Spleen (tissue), 11 donors: ENCODE results near the gene GAPVD1. TPM values are rescaled to one million over a fixed set of nuclear protein-coding genes. Genes with fewer than 3 reads are reported as not detected.

ENCODE experiments used
- DNase-seq: peaks from one replicate; pipeline ENCODE4 v3.0.0-alpha.2; 2020
- H3K27ac ChIP-seq, 8 donors: fragments of 200-600 bp; sonication (generic) in 7 of 8; 1 replicate in 4 of 8; 2 replicates in 4 of 8; pipeline versions ENCODE4 v1.5.0 to v1.8.0; 2016 to 2021; ENCODE audit warnings: inconsistent platforms in 4 of 8, mild to moderate bottlenecking in 4 of 8, moderate library complexity in 1 of 8
- H3K27me3 ChIP-seq, 7 donors: fragments of 200-600 bp; sonication (generic) in 6 of 7; replicated peaks in 1 of 7; 1 replicate in 4 of 7; 2 replicates in 3 of 7; pipeline versions ENCODE4 v1.5.0 to v1.8.0; 2016 to 2021; ENCODE audit warnings: inconsistent platforms in 3 of 7, mild to moderate bottlenecking in 1 of 7
- H3K36me3 ChIP-seq, 6 donors: fragments of 200-600 bp; sonication (generic) in 5 of 6; 1 replicate in 4 of 6; 2 replicates in 2 of 6; pipeline versions ENCODE4 v1.5.0 to v1.8.0; 2016 to 2021; ENCODE audit warnings: inconsistent platforms in 2 of 6
- H3K4me1 ChIP-seq, 6 donors: fragments of 200-600 bp; sonication (generic) in 5 of 6; 1 replicate in 3 of 6; 2 replicates in 3 of 6; pipeline versions ENCODE4 v1.5.0 to v1.8.0; 2016 to 2021; ENCODE audit warnings: inconsistent platforms in 3 of 6
- H3K4me3 ChIP-seq, 8 donors: fragments of 200-600 bp; sonication (generic) in 7 of 8; 1 replicate in 4 of 8; 2 replicates in 4 of 8; pipeline versions ENCODE4 v1.5.0 to v1.8.0; 2016 to 2021; ENCODE audit warnings: inconsistent platforms in 4 of 8, mild to moderate bottlenecking in 4 of 8, moderate library complexity in 2 of 8
- H3K9me3 ChIP-seq, 8 donors: fragments of 200-600 bp; sonication (generic) in 7 of 8; 1 replicate in 4 of 8; 2 replicates in 4 of 8; pipeline versions ENCODE4 v1.5.0 to v1.8.0; 2016 to 2021; ENCODE audit warnings: inconsistent platforms in 4 of 8
- POLR2A ChIP-seq, 3 donors: fragments of 450-650 bp; IDR thresholded peaks; one replicate each; pipeline ENCODE4 v1.5.1; 2017; ENCODE audit warnings: antibody characterized with exemption in 3 of 3, mild to moderate bottlenecking in 1 of 3
- POLR2AphosphoS5 ChIP-seq, 3 donors: sonication (generic); formaldehyde crosslinking; IDR thresholded peaks; one replicate each; pipeline ENCODE4 v1.5.1; 2017; ENCODE audit warnings: antibody characterized with exemption in 3 of 3
- WGBS, 5 donors: extraction: QIAGEN DNeasy Blood & Tissue Kit in 3 of 5; methylation state at CpG; one replicate each; pipeline versions ENCODE4 v1.1.5 to v1.1.7; 2013 to 2018; 5-methylcytosine and 5-hydroxymethylcytosine counted together
- intact Hi-C: fragments of 100-400 bp; cut with DNase I; formaldehyde crosslinking; loops from one replicate; pipeline ENCODE4 v1.15.0; 2023; ENCODE audit warnings: low total_unique reads
- polyA plus RNA-seq, 3 donors: library from polyadenylated mRNA; stranded (reverse); fragments of 200-250 nt; gene quantifications; one replicate each; pipeline ENCODE4 v1.2.1, GENCODE V29; 2013
- total RNA-seq, 7 donors: library from RNA; depleted of rRNA in 3 of 7; stranded (reverse); fragments of >200 nt in 3 of 7; fragmentation: NEBNext Ultra II Directional in 4 of 7; extraction: Animal tissue kit (Norgen Biotek cat#: 25700) in 4 of 7; gene quantifications; one replicate each; pipeline versions ENCODE4 v1.1.0 to v1.2.1, GENCODE V29; 2016 to 2021
- TF ChIP-seq, protein P1 (sequence below), 11 experiments: fragments of 200-600 bp in 7 of 11; fragments of 450-650 bp in 4 of 11; sonication (generic) in 4 of 11; IDR thresholded peaks in 8 of 11; conservative IDR thresholded peaks in 3 of 11; 1 replicate in 7 of 11; 2 replicates in 4 of 11; pipeline versions ENCODE4 v1.4.0 to v1.8.0; 2016 to 2021; ENCODE audit warnings: antibody characterized with exemption in 11 of 11, inconsistent platforms in 4 of 11, mild to moderate bottlenecking in 1 of 11
- donor health status: healthy with polysubstance abuse.
- donor health status: DM: no; HTN: no; CAD: no; lungs with moderate emphysema.
- donor health status: DM: no; HTN: no; CAD: no.
- donor health status: Bipolar disorder and iron deficiency.
- donor health status: healthy.
- donor health status: DM: no; HTN: no; CAD: no.
- donor health status: DM: yes; HTN: yes; CAD: no.

GAPVD1 gene
- total and polyA plus RNA-seq, 10 donors, result 4.9 to 79.3 (median 61.9) TPM

DNA sequence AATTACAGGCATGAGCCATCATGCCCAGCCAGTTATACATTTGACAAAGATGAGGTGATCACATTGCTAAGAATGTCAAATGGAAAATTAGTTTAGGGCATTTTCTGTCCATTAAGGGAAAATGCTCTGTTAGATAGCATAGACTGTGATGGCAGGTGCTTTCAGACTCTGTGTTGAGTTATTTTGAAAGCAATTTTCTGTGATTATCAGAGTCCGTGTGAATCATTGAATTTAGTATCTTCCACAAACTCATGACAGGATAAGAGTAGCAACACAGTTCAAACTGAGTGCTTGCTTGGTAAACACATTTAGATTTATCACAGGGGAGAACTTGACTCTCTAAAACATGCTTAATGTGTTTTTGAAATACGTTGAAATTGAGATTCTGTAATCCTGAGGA, 69.0 kb downstream of the GAPVD1 start:
- H3K27ac ChIP-seq, result no peak overlapping the region
- H3K27me3 ChIP-seq, result no peaks in the 10 kb centered on the region
- H3K9me3 ChIP-seq, result no peaks in the 10 kb centered on the region
- no peak for DNase-seq
- no peaks in the 10 kb centered on the region for H3K4me1 ChIP-seq
- H3K4me3 ChIP-seq, result no peak overlapping the region
- WGBS, 5 donors, result 86 to 96% (median 92%) methylated on average over 2 of the region's 2 CpGs
- TF ChIP-seq, protein P1, sequence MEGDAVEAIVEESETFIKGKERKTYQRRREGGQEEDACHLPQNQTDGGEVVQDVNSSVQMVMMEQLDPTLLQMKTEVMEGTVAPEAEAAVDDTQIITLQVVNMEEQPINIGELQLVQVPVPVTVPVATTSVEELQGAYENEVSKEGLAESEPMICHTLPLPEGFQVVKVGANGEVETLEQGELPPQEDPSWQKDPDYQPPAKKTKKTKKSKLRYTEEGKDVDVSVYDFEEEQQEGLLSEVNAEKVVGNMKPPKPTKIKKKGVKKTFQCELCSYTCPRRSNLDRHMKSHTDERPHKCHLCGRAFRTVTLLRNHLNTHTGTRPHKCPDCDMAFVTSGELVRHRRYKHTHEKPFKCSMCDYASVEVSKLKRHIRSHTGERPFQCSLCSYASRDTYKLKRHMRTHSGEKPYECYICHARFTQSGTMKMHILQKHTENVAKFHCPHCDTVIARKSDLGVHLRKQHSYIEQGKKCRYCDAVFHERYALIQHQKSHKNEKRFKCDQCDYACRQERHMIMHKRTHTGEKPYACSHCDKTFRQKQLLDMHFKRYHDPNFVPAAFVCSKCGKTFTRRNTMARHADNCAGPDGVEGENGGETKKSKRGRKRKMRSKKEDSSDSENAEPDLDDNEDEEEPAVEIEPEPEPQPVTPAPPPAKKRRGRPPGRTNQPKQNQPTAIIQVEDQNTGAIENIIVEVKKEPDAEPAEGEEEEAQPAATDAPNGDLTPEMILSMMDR (IDR thresholded peaks at IDR 0.05 in 8 of 11, conservative IDR thresholded peaks at IDR 0.05 in 3 of 11), result no peak
- TF ChIP-seq POLR2AphosphoS5 (IDR thresholded peaks at IDR 0.05) (no peak), POLR2A (IDR thresholded peaks at IDR 0.05) (no peak)
- intact Hi-C loops, result no loop called here
- H3K36me3 ChIP-seq, result peaks cover 0 to 93% (median 81%) of the 10 kb centered on the region in 6 donors

DNA sequence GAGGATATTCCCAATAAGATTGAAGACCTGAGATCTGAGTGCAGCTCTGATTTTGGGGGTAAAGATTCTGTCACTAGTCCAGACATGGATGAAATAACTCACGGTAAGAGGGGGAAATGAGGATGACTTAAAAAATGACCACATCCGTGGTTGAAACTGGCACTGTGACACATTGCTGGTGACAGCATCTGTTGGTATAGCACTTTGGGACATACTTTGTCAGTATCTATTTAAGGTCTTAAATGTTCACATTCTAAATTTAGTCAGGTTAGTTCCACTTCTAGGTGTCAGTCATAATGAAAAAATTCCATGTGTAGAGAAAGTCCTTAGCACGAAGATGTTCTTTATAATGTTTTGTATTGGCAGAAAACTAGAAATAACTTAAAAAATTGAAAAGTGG, 70.9 kb downstream of the GAPVD1 start:
- intact Hi-C loops, result no loop called here
- H3K27ac ChIP-seq, result peak overlapping the region in 1 of 8 donors; percentile 1
- no peak for DNase-seq
- no peaks in the 10 kb centered on the region for H3K4me1 ChIP-seq
- TF ChIP-seq POLR2AphosphoS5 (IDR thresholded peaks at IDR 0.05) (no peak), POLR2A (IDR thresholded peaks at IDR 0.05) (no peak)
- TF ChIP-seq, protein P1 (IDR thresholded peaks at IDR 0.05 in 8 of 11, conservative IDR thresholded peaks at IDR 0.05 in 3 of 11), result no peak
- H3K4me3 ChIP-seq, result no peak overlapping the region
- no peaks in the 10 kb centered on the region for H3K27me3 ChIP-seq
- 37 to 55% (median 49%) methylated on average over 3 of the region's 3 CpGs for WGBS, 5 donors
- no peaks in the 10 kb centered on the region for H3K9me3 ChIP-seq
- peaks cover 0 to 93% (median 77%) of the 10 kb centered on the region in 6 donors for H3K36me3 ChIP-seq

DNA sequence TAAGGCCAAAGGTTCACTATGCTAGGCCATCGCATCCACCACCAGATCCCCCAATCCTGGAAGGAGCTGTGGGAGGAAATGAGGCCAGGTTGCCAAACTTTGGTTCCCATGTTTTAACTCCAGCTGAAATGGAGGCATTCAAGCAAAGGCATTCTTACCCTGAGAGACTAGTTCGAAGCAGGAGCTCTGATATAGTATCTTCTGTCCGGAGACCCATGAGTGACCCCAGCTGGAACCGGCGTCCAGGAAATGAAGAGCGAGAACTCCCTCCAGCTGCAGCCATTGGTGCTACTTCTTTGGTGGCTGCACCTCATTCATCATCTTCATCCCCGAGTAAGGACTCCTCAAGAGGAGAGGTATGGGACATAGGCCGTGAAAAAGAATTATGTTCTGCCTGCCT, 75.6 kb downstream of the GAPVD1 start:
- Histone ChIP-seq H3K4me1 (no peaks in the 10 kb centered on the region), H3K9me3 (no peaks in the 10 kb centered on the region), H3K36me3 (peaks cover 2 to 100% (median 76%) of the 10 kb centered on the region in 6 donors), H3K27me3 (no peaks in the 10 kb centered on the region), H3K27ac (no peak overlapping the region), H3K4me3 (no peak overlapping the region)
- WGBS, 5 donors, result 78 to 89% (median 84%) methylated on average over 8 of the region's 8 CpGs
- intact Hi-C loops, result no loop called here
- DNase-seq, result no peak
- TF ChIP-seq POLR2AphosphoS5 (IDR thresholded peaks at IDR 0.05), result no peak
- no peak for TF ChIP-seq POLR2A (IDR thresholded peaks at IDR 0.05)
- TF ChIP-seq, protein P1 (IDR thresholded peaks at IDR 0.05 in 8 of 11, conservative IDR thresholded peaks at IDR 0.05 in 3 of 11), result no peak

DNA sequence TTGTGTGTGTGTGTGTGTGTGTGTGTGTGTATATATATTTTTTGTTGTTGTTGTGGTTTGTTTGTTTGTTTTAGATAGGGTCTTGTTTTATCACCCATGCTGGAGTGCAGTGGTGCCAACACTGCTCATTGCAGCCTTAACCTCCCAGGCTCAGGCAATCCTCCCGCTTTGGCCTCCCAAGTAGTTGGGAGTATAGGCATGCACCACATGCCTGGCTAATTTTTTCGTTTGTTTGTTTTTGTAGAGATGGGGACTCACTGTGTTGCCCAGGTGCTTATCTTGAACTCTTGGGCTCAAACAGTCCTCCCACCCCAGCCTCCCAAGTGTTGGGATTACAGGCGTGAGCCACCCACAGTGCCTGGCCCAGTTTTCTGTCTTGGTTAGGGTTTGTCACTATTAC, 77.3 kb downstream of the GAPVD1 start:
- no peak for DNase-seq
- intact Hi-C loops, result no loop called here

More for the DNA sequence above, 77.3 kb downstream of the GAPVD1 start:
- no peaks in the 10 kb centered on the region for H3K4me1 ChIP-seq
- H3K9me3 ChIP-seq, result no peaks in the 10 kb centered on the region
- TF ChIP-seq, protein P1 (IDR thresholded peaks at IDR 0.05 in 8 of 11, conservative IDR thresholded peaks at IDR 0.05 in 3 of 11), result no peak
- TF ChIP-seq POLR2AphosphoS5 (IDR thresholded peaks at IDR 0.05) (no peak), POLR2A (IDR thresholded peaks at IDR 0.05) (no peak)
- H3K27me3 ChIP-seq, result no peaks in the 10 kb centered on the region
- H3K4me3 ChIP-seq, result no peak overlapping the region
- H3K27ac ChIP-seq, result no peak overlapping the region
- 89 to 100% (median 92%) methylated on average over 3 of the region's 3 CpGs for WGBS, 5 donors
- H3K36me3 ChIP-seq, result peaks cover 2 to 100% (median 71%) of the 10 kb centered on the region in 6 donors
